Astrocyte of the cerebellum (primary cell): Measurements from ENCODE around the gene DCC.
A peak's percentile ranks its signal among the peaks of the same experiment; 100 is the strongest.

Source experiments
- DNase-seq: peaks from one replicate; pipeline ENCODE4 v3.0.0-alpha.2; 2011; ENCODE audit warnings: low read depth
- H3K4me3 ChIP-seq: 2 replicates; pipeline ENCODE4 v1.5.1; 2011; ENCODE audit warnings: mild to moderate bottlenecking, low read depth, low read length, moderate library complexity
- in situ Hi-C: cut with HindIII; loops from 2 replicates; pipeline ENCODE4 v1.10.0; 2017; ENCODE audit warnings: low sequenced_read_pairs
- TF ChIP-seq, protein P1 (sequence below): IDR thresholded peaks from 2 replicates; pipeline ENCODE4 v1.5.1; 2012; ENCODE audit warnings: low read length, low read depth, moderate library complexity, mild to moderate bottlenecking; ENCODE audit errors: missing control alignments

Gene DCC

DNA sequence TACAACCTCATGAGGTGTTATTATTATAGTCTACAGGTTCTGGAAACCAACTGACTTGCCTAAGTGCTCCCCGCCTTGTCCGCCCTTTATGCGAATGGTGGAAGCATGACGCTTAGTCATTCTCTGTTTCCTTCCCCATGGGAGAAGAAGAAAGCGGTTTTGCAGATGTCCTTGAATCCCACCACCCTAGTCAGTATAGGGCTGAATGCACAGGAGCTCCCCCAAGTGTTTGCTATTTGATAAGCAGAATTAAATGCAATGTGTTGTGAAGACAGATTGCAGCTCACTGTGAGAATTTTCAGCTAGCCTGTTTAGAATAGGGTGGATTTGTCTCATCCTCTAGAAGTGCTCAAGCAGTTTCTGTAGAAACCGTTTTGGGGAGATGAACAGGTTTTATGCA is 652.0 kb downstream of the DCC start:
- no peak for DNase-seq
- H3K4me3 ChIP-seq, result no peak overlapping the region
- TF ChIP-seq, protein P1, sequence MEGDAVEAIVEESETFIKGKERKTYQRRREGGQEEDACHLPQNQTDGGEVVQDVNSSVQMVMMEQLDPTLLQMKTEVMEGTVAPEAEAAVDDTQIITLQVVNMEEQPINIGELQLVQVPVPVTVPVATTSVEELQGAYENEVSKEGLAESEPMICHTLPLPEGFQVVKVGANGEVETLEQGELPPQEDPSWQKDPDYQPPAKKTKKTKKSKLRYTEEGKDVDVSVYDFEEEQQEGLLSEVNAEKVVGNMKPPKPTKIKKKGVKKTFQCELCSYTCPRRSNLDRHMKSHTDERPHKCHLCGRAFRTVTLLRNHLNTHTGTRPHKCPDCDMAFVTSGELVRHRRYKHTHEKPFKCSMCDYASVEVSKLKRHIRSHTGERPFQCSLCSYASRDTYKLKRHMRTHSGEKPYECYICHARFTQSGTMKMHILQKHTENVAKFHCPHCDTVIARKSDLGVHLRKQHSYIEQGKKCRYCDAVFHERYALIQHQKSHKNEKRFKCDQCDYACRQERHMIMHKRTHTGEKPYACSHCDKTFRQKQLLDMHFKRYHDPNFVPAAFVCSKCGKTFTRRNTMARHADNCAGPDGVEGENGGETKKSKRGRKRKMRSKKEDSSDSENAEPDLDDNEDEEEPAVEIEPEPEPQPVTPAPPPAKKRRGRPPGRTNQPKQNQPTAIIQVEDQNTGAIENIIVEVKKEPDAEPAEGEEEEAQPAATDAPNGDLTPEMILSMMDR, result peak; percentile 31
- in situ Hi-C loops, result no loop called here

DNA sequence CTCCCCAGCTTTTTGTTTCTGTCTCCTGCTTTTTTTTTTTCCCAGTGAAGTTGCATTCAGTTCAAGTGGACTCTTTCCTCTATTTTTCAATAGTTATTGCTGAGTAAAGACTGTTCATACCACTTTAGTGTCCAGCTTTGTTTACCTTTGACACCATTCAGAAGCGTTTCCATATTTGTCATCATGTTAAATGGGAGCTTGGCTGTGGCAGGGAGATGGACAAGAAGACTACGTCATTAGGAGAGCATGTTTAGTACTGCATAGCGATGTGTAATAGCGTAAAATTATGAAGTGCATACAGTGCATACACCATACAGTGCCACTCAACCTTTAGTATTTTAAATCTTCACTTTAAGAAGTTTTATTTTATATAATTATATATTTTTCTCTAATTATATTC is 655.9 kb downstream of the DCC start:
- H3K4me3 ChIP-seq, result no peak overlapping the region
- TF ChIP-seq, protein P1, result no peak
- DNase-seq, result no peak
- in situ Hi-C loops, result no loop called here

DNA sequence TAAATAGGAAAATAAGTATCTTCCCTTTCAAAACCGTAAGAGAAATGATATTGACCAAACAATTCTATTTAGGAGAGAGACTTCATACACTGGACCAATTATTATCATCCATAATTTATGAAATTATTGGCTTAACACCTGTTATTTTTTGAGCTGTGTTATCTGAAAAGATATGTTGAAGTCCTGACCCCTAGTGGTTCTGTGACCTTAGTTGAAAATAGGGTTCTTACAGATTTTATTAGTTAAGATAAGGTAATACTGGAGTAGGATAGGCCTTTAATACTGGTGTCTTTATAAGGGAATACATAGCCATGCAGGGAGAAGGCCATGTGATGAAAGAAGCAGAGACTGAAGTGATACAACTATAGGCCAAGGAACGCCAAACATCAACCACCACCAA is 659.6 kb downstream of the DCC start:
- in situ Hi-C loops, result no loop called here
- H3K4me3 ChIP-seq, result no peak overlapping the region
- DNase-seq, result no peak
- TF ChIP-seq, protein P1, result no peak

DNA sequence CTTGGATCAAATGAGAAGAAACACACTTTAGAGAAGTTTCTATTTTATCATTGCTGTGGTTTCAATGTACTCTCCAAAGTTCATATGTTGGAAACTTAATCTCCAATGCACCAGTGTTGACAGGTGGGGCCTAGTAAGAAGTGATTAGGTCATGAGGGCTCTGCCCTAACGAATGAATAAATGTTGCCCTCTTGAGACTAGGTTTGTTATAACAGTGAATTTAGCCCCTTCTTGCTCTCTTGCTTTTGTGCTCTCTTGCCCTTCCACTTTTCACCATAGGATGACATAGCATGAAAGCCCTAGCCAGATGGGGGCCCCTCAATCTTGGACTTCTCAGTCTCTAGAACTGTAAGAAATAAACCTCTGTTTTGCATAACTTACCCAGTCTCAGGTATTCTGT is 664.8 kb downstream of the DCC start:
- in situ Hi-C loops, result no loop called here
- no peak overlapping the region for H3K4me3 ChIP-seq
- DNase-seq, result no peak
- TF ChIP-seq, protein P1, result no peak

DNA sequence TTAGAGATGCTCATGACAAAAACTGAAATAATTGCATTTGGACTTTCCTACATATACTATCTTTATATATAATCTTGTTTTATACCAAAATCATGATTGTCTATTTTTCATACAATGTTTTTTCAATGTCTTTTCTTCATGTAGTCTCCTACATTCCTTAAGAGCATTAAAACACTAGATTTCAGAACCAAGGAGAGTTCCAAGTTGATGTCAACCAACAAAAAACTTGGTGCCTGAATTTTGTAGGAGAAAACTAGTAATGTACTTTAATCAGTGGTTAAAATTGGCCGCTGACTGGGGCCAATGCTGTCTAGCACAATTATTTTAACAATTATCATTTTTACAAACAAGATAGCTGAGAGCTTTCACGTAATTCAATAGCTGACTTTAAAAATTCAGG is 678.8 kb downstream of the DCC start:
- TF ChIP-seq, protein P1, result no peak
- no peak overlapping the region for H3K4me3 ChIP-seq
- in situ Hi-C loops, result no loop called here
- peak; percentile 11 for DNase-seq

DNA sequence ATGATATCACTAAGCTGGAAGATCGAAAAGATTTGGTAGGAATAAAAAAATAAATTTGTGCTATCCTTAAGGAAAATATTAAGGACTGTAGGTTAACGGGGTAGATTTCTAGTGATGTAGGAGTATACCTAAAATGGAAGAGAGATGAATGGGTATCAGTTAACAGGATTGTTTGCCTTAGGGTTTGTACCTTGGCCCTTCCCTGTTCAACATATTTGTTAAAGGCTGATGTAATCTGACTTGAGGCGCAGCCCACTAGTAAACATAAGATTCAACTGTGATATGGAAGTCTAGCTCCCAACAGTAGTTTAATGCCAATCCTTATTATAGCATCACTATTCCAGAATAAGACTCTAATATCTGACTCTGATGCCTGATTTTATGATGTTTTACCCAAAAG is 685.2 kb downstream of the DCC start:
- TF ChIP-seq, protein P1, result no peak
- in situ Hi-C loops, result no loop called here
- no peak overlapping the region for H3K4me3 ChIP-seq
- no peak for DNase-seq

DNA sequence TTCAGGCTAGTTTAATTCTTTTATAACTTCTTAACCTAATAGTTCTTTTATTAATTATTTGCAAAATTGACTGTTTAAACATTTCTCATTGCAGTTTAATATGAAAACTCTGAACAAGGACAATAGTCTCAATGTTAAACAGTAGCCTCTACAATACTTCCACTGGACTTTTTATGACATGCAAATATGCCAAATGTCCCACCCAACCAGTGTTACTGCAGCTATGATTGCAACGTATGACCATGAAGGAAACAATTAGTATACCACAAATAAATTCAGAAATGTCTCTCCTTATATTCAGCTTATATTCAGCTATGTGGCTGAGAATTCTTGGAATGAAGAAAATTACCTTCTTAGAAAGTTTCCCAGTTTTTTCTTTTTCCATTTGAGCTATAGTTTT is 688.6 kb downstream of the DCC start:
- TF ChIP-seq, protein P1, result no peak
- no peak for DNase-seq
- in situ Hi-C loops, result no loop called here
- no peak overlapping the region for H3K4me3 ChIP-seq
